Measurements from ENCODE around the gene CFAP119. TPM values are rescaled to one million over a fixed set of nuclear protein-coding genes. Genes with fewer than 3 reads are reported as not detected.

The CFAP119 gene
- 6.2 to 9.6 TPM (median 6.7 TPM) in 5 replicates for total RNA-seq (2022; extraction: Qiagen RNA extraction; ENCODE audit: low read depth)

GRCh38 chr16:30761928-30762902, at the start of gene CFAP119, which contains the start of gene RNF40:
CFAP119 (minus strand) TSS chr16:30762062; CDS start chr16:30761748, 314 bp downstream.
RNF40 (plus strand) TSS chr16:30762322; CDS start chr16:30762546, 224 bp downstream.

DNA sequence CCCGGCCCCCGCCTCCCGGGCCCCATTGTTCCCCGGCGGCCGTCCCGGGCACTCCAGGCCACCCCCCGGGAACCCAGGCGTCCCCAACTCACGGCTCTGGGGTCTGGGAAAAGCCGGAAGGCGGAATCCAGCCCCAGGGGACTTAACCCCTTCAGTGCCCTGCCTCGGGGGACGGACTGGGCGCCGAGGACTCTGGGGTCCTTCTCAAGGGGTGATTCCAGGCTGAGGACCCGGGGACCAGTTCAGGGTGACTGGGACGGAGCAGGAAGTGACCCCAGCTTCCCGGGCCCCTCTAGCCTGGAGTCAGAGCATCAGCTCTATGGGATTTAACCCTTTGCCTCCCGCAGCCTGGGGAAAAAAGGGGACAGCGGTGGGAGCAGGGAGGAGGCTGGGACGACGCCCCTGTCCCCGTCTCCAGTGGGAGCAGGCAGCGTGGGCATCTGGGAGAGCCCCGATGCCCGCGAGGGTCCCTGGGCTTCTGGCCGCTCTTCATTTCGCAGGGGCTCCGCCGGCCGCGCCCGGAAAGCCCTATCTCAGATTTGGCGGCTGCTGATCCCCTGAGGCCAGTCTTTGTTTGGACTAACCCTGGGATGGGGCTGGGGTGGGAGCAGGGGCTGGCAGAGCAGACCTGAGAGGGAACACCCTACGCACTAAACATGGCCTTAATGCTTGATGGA, 25.2 kb upstream of the CFAP119 start, which contains the start of gene ZNF629:
Gene ZNF629, minus strand, starts transcription at position 270 of the 677 bp plus-strand sequence. CDS start 2,723 bp downstream, outside the sequence.

DNA sequence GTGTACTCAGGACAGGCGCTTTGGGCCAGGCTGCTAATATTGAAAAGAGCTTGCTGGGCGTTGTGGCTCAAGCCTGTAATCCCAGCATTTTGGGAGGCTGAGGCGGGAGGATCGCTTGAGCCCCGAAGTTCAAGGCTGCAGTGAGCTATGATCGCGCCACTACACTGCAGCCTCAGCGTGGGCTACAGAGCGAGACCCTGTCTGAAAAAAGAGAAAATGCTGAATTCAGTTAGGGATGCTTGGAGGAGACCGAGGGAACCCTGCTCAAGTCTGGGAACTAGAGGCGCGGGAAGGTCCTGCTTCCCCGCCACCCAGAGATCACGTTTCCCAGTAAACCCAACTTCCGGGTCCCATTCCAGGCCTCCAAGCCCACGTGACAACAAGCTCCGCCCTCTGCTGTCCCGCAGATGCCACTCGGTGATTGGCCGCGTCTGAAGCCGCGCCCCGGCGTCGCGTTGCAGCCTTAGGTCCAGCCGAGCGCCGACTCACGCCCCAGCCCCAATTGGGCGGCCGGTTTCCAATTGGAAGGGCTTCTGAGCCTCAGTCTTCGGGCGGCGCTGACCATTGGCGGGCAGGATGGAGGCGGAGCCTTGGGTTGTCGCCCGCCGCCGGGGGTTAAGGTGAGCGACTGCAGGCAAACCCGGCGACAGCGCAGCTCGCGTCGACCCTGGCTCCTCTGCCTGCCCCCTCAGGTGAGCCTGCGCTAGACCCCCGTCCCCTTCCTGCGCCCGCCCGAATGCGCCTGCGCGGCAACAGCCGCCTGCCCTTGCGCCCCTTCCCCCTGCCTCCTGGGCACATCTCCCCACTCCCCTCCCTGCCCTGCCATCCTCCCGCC, 13.8 kb downstream of the CFAP119 start, which contains the start of gene PHKG2:
Gene PHKG2, plus strand, starts transcription at position 627 of the 835 bp plus-strand sequence. CDS start 396 bp downstream, outside the sequence.

Other genes starting within 250 kb of the CFAP119 start
- gene ZNF768, start 235.5 kb downstream of the CFAP119 start, total RNA-seq (2022; extraction: Qiagen RNA extraction; ENCODE audit: low read depth): 35.1 to 46.6 TPM (median 45.4 TPM) in 5 replicates
- gene ZNF747, start 227.2 kb downstream of the CFAP119 start, total RNA-seq (2022; extraction: Qiagen RNA extraction; ENCODE audit: low read depth): 2.5 to 4.4 TPM (median 4.0 TPM) in 5 replicates
- gene ZNF764, start 203.7 kb downstream of the CFAP119 start, total RNA-seq (2022; extraction: Qiagen RNA extraction; ENCODE audit: low read depth): 4.3 to 6.6 TPM (median 5.5 TPM) in 5 replicates
- 5.2 to 7.9 TPM (median 7.3 TPM) in 5 replicates for gene ZNF688, start 190.3 kb downstream of the CFAP119 start, total RNA-seq (2022; extraction: Qiagen RNA extraction; ENCODE audit: low read depth)
- not detected in 5 replicates for gene ZNF785, start 176.4 kb downstream of the CFAP119 start, total RNA-seq (2022; extraction: Qiagen RNA extraction; ENCODE audit: low read depth)
- 7.6 to 9.1 TPM (median 8.3 TPM) in 5 replicates for gene ZNF689, start 151.7 kb downstream of the CFAP119 start, total RNA-seq (2022; extraction: Qiagen RNA extraction; ENCODE audit: low read depth)
- gene PRR14, start 111.1 kb downstream of the CFAP119 start, total RNA-seq (2022; extraction: Qiagen RNA extraction; ENCODE audit: low read depth): 18.1 to 25.2 TPM (median 24.3 TPM) in 5 replicates
- 29.2 to 47.0 TPM (median 41.2 TPM) in 5 replicates for gene FBRS, start 103.6 kb downstream of the CFAP119 start, total RNA-seq (2022; extraction: Qiagen RNA extraction; ENCODE audit: low read depth)
- 9.9 to 28.4 TPM (median 21.7 TPM) in 5 replicates for gene SRCAP, start 62.9 kb downstream of the CFAP119 start, total RNA-seq (2022; extraction: Qiagen RNA extraction; ENCODE audit: low read depth)
- 16.5 to 27.8 TPM (median 22.1 TPM) in 5 replicates for gene PHKG2, start 13.6 kb downstream of the CFAP119 start, total RNA-seq (2022; extraction: Qiagen RNA extraction; ENCODE audit: low read depth)
- 67.9 to 91.6 TPM (median 78.8 TPM) in 5 replicates for gene RNF40, start 260 bp upstream of the CFAP119 start, total RNA-seq (2022; extraction: Qiagen RNA extraction; ENCODE audit: low read depth)
- gene ZNF629, start 25.1 kb upstream of the CFAP119 start, total RNA-seq (2022; extraction: Qiagen RNA extraction; ENCODE audit: low read depth): 15.7 to 19.3 TPM (median 17.4 TPM) in 5 replicates
- gene BCL7C, start 132.0 kb upstream of the CFAP119 start, total RNA-seq (2022; extraction: Qiagen RNA extraction; ENCODE audit: low read depth): 26.5 to 41.9 TPM (median 38.4 TPM) in 5 replicates
- 0.08 to 0.23 TPM (median 0.16 TPM) in 4 of 5 replicates, not detected in the other for gene CTF1, start 134.6 kb upstream of the CFAP119 start, total RNA-seq (2022; extraction: Qiagen RNA extraction; ENCODE audit: low read depth)
- 11.6 to 23.8 TPM (median 19.2 TPM) in 5 replicates for gene FBXL19, start 161.5 kb upstream of the CFAP119 start, total RNA-seq (2022; extraction: Qiagen RNA extraction; ENCODE audit: low read depth)
- gene ORAI3, start 187.0 kb upstream of the CFAP119 start, total RNA-seq (2022; extraction: Qiagen RNA extraction; ENCODE audit: low read depth): 9.1 to 16.9 TPM (median 13.9 TPM) in 5 replicates
- 16.7 to 23.8 TPM (median 21.6 TPM) in 5 replicates for gene SETD1A, start 195.7 kb upstream of the CFAP119 start, total RNA-seq (2022; extraction: Qiagen RNA extraction; ENCODE audit: low read depth)
- 11.4 to 17.0 TPM (median 13.8 TPM) in 5 replicates for gene HSD3B7, start 223.1 kb upstream of the CFAP119 start, total RNA-seq (2022; extraction: Qiagen RNA extraction; ENCODE audit: low read depth)
- 1.5 to 2.1 TPM (median 1.5 TPM) in 5 replicates for gene STX1B, start 248.6 kb upstream of the CFAP119 start, total RNA-seq (2022; extraction: Qiagen RNA extraction; ENCODE audit: low read depth)

All from A549 treated with RU486 at 1 μM for 4 hours (cell line).